Measurements from ENCODE around the gene FALEC.
A peak's percentile ranks its signal among the peaks of the same experiment; 100 is the strongest.

FALEC gene

DNA sequence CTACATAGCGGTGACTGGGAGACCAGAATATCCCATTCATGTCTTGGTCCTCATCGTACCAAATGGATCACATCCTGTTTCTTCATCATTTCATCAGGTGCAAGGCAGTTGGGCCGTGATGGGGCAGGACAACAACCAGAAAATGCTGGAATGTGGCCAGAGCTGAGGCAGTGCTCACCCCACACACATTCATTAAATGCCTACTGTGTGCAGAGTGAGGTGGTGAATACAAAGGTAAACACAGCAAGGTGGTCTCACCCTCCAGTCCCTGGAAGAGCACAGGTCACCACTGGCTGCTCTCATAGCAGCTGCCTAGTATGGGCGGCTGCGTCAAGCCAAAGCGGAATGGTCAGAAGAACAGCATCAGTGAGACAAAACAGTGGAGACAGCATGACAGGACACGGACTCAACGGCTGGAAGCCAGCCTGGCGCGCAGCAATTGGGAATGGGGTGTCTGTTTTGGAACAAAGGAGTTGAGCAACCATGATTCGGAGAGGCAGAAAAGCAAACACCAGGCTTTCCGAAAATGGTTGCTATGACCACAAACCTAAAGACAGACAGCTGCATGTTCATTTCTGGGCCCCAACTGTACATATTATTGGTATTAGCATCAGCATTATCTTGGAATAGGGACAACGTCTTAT lies 28.1 kb downstream of the FALEC start:
- Mint-ChIP-seq H3K9me3 (no peaks in the 10 kb centered on the region), H3K36me3 (ENCODE audit: low read depth) (no peaks in the 10 kb centered on the region), H3K4me3 (no peak overlapping the region), H3K27ac (no peak overlapping the region), H3K27me3 (ENCODE audit: low read depth, poor library complexity) (peaks cover 14% of the 10 kb centered on the region), H3K4me1 (peaks cover 25% of the 10 kb centered on the region)
- no peak for DNase-seq
- TF ChIP-seq, protein P1, sequence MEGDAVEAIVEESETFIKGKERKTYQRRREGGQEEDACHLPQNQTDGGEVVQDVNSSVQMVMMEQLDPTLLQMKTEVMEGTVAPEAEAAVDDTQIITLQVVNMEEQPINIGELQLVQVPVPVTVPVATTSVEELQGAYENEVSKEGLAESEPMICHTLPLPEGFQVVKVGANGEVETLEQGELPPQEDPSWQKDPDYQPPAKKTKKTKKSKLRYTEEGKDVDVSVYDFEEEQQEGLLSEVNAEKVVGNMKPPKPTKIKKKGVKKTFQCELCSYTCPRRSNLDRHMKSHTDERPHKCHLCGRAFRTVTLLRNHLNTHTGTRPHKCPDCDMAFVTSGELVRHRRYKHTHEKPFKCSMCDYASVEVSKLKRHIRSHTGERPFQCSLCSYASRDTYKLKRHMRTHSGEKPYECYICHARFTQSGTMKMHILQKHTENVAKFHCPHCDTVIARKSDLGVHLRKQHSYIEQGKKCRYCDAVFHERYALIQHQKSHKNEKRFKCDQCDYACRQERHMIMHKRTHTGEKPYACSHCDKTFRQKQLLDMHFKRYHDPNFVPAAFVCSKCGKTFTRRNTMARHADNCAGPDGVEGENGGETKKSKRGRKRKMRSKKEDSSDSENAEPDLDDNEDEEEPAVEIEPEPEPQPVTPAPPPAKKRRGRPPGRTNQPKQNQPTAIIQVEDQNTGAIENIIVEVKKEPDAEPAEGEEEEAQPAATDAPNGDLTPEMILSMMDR (IDR thresholded peaks at IDR 0.05): no peak

DNA sequence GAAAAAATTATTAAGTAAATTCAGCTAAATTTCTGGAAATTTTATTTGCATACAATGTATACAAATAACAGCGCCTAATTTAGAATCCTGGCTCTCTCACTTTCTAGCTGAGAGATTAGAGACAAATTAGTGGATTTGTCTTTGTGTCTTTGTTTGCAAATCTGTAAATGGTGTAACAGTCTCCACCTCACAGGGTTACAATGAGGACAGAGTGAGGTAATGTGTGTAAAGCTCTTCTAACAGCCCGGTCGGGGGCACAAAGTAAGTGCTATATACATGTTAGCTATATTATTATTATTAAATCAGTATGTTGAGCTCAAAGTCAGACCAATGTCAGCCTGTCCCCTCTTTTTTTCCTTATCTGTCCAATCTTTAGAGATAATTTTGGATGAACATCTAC lies 28.7 kb downstream of the FALEC start:
- TF ChIP-seq, protein P1 (IDR thresholded peaks at IDR 0.05): no peak
- DNase-seq: no peak
- Mint-ChIP-seq H3K4me1 (peaks cover 20% of the 10 kb centered on the region), H3K27me3 (ENCODE audit: low read depth, poor library complexity) (peaks cover 16% of the 10 kb centered on the region), H3K9me3 (no peaks in the 10 kb centered on the region), H3K36me3 (ENCODE audit: low read depth) (no peaks in the 10 kb centered on the region), H3K4me3 (no peak overlapping the region), H3K27ac (no peak overlapping the region)

DNA sequence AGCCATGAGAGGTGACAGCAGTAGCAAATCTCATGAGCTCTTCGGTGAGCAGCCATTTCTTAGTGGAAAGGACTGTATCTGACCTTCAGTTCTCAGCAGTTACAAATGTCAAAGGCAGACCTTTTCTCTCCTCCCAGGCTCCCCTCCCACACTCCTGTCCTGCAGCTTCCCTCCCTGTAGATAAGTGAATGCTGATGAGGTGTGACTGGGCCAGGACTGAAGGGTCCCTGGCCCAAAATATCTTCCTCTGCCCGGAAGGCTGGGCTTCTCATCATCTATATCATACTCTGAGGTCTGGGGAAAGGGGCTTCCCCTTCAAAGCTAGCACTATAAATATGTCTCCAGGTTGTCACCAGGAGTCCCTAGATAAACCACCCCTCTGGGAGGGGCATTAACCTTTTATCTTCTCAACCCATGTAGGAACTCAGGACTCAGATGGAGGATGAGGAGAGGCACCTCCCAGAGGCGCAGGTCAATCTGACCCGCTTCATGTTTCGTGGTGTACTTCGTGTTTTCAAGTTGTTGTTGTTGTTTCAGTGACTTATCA lies 30.0 kb downstream of the FALEC start:
- no peaks in the 10 kb centered on the region for H3K9me3 Mint-ChIP-seq

DNA sequence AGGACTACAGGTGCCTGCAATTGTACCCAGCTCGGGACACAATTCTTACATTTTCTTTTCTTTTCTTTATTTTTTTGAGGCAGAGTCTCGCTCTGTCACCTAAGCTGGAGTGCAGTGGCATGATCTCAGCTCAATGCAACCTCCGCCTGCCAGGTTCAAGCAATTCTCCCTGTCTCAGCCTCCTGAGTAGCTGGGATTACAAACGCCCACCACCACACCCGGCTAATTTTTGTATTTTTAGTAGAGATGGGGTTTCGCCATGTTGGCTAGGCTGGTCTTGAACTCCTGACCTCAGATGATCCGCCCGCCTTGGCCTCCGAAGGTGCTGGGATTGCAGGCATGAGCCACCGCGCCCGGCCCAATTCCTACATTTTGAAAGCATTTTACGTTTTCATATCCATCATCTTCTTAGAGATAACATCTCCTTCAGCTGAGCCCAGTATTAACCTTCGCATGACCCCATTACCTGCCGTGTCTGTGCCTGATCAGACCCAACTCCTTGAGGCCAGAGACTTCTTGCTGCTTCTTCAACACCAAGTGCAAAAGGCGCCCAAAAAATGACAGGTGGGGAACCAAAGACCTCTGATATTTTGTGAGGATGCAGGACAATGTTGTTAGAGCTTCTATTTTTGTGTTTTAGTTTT lies 30.9 kb downstream of the FALEC start:
- Mint-ChIP-seq H3K36me3 (ENCODE audit: low read depth) (no peaks in the 10 kb centered on the region), H3K4me3 (no peak overlapping the region), H3K27ac (no peak overlapping the region), H3K4me1 (peaks cover 38% of the 10 kb centered on the region), H3K27me3 (ENCODE audit: low read depth, poor library complexity) (peaks cover 25% of the 10 kb centered on the region), H3K9me3 (no peaks in the 10 kb centered on the region)
- TF ChIP-seq, protein P1 (IDR thresholded peaks at IDR 0.05): no peak
- no peak for DNase-seq

More for the DNA sequence above, 30.0 kb downstream of the FALEC start:
- no peak for DNase-seq
- Mint-ChIP-seq H3K27ac (peak overlapping the region; percentile 94), H3K4me1 (peaks cover 30% of the 10 kb centered on the region), H3K36me3 (ENCODE audit: low read depth) (no peaks in the 10 kb centered on the region), H3K27me3 (ENCODE audit: low read depth, poor library complexity) (peaks cover 19% of the 10 kb centered on the region), H3K4me3 (no peak overlapping the region)
- TF ChIP-seq, protein P1 (IDR thresholded peaks at IDR 0.05): no peak

DNA sequence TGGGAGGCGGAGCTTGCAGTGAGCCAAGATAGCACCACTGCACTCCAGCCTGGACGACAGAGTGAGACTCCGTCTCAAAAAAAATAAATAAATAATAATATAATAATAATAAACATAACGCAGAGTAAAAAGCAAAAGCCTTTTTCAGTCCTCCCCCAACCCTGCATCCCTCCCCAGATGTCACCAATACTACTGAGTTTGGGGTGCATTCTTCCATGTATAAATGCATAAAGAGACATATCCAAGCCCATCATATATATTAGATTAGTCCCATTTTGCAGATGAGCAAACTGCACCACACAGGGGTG lies 32.7 kb downstream of the FALEC start:
- Mint-ChIP-seq H3K4me1 (peaks cover 53% of the 10 kb centered on the region), H3K9me3 (no peaks in the 10 kb centered on the region), H3K4me3 (peak overlapping the region; percentile 79), H3K36me3 (ENCODE audit: low read depth) (no peaks in the 10 kb centered on the region), H3K27ac (no peak overlapping the region), H3K27me3 (ENCODE audit: low read depth, poor library complexity) (peaks cover 22% of the 10 kb centered on the region)
- TF ChIP-seq, protein P1 (IDR thresholded peaks at IDR 0.05): no peak
- DNase-seq: no peak
